ENCODE measurements around the gene WDR5. TPM values are rescaled to one million over a fixed set of nuclear protein-coding genes. Genes with fewer than 3 reads are reported as not detected.

WDR5 gene
- total RNA-seq, 2 donors from 2014 or later, result 26.7 to 48.1 TPM

DNA sequence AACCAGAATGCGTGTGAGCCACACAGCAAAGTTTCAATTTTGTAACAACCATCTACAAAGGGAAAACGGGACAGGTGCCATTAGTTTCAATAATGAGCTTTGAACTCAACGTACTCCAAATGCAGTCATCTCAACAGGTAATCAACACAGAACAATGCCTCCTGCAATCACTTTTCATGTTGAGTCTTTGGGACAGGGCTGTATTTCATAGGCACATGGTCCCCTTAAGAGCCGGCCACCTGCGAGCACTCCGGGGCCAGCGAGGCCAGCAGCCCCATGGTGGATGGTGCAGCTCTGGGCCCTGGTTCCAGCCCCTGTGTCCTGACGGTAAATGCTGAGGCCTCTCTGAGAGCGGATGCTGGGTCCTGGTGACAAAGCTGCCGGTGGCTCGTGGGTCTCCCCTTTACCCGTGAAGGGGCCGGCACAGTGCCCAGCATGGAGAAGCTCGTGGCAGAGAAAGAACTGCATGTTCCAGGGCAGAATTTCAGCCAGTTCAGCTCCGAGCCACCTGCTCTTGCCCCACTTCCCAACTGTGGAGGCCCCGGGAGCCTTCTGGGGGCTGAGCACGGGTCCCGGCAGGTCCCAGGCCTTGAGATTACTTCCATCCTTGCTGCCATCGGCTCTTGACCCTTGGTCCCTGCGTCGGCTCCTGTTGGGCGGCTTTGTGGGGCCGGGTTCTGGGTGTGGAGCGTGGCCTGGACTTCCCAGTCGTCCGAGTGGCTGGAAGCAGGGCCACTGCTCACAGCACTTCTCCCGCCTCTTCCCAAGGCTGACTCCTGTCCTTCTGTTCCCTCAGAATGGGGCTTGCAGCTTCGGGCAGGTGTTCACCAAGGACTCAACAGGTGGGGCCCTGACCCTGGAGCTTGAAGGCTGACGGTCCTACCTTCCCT, 54.6 kb downstream of the WDR5 start:
- no peaks in the 10 kb centered on the region for H3K36me3 Mint-ChIP-seq (ENCODE audit: low read depth)
- H3K4me1 Mint-ChIP-seq, result peaks cover 10% of the 10 kb centered on the region
- no peaks in the 10 kb centered on the region for H3K27me3 Mint-ChIP-seq
- ATAC-seq (replicated peaks), result no peak
- no peak overlapping the region for H3K4me3 Mint-ChIP-seq
- no peak overlapping the region for H3K27ac Mint-ChIP-seq
- no peaks in the 10 kb centered on the region for H3K9me3 Mint-ChIP-seq

DNA sequence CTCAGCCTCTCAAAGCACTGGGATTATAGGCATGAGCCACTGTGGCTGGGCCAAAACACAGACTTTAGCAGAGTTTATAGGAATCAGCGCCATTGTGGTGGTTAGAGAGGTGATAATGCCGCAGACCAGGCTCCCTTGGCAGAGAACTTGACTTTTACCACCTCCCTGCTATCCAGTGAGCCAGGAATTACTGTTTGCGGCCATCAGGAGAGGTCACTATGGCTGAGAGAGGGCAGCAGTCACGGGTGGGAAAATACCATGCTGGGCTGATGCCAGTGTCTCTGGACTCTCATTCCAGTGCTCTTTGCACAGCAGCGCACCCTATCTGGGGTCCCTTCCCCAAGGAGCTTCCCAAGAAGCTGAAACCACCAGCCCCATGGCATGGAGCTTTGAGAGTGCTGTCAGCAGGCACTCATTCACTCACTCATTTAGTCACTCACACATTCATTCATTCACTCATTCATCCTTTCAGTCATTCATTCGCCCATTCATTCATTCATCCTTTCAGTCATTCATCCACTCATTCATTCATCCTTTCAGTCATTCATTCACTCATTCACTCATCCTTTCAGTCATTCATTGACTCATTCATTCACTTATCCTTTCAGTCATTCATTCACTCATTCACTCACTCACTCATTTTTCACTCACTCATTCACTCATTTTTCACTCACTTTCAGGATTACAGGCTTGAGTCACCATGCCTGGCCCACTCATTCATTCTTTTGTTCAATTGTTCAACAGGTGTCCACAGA, 55.8 kb downstream of the WDR5 start:
- H3K4me3 Mint-ChIP-seq, result no peak overlapping the region
- peak; percentile 73 for ATAC-seq (replicated peaks)

DNA sequence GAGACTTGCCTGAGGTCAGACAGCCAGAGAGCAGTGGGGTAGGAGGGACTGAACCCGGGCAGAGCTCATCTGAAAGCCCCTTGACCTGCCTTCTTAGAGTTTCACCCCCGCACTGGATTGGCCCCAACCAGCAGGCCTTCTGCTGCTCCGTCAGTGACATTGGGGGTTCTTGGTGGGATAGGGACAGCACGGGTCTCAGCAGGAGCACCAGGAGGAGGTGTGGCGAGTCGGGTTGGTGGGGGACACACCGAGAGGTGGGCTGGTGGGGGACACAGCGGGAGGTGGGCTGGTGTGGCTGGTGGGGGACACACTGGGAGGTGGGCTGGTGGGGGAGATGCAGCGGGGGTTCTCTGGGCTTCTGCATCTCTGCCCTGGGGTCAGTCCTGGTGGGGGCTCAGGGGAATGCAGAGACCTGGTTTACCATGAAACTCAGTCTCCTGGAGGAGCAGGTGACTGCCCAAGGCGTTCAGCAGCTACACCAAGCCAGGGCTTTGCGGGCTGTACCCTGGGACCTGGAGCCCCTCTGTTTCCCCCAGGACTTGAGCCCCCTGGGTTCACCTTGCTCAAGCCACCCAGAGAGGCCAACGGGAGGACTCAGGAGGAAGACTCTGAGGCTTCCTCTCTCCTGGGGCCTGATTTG, 56.5 kb downstream of the WDR5 start:
- H3K9me3 Mint-ChIP-seq, result no peaks in the 10 kb centered on the region
- ATAC-seq (replicated peaks), result no peak
- peaks cover 15% of the 10 kb centered on the region for H3K4me1 Mint-ChIP-seq
- H3K27me3 Mint-ChIP-seq, result no peaks in the 10 kb centered on the region
- H3K4me3 Mint-ChIP-seq, result no peak overlapping the region
- H3K27ac Mint-ChIP-seq, result no peak overlapping the region
- no peaks in the 10 kb centered on the region for H3K36me3 Mint-ChIP-seq (ENCODE audit: low read depth)

More for the DNA sequence above, 55.8 kb downstream of the WDR5 start:
- no peaks in the 10 kb centered on the region for H3K9me3 Mint-ChIP-seq
- H3K36me3 Mint-ChIP-seq (ENCODE audit: low read depth), result no peaks in the 10 kb centered on the region
- H3K27me3 Mint-ChIP-seq, result no peaks in the 10 kb centered on the region
- H3K27ac Mint-ChIP-seq, result no peak overlapping the region
- H3K4me1 Mint-ChIP-seq, result peaks cover 11% of the 10 kb centered on the region

DNA sequence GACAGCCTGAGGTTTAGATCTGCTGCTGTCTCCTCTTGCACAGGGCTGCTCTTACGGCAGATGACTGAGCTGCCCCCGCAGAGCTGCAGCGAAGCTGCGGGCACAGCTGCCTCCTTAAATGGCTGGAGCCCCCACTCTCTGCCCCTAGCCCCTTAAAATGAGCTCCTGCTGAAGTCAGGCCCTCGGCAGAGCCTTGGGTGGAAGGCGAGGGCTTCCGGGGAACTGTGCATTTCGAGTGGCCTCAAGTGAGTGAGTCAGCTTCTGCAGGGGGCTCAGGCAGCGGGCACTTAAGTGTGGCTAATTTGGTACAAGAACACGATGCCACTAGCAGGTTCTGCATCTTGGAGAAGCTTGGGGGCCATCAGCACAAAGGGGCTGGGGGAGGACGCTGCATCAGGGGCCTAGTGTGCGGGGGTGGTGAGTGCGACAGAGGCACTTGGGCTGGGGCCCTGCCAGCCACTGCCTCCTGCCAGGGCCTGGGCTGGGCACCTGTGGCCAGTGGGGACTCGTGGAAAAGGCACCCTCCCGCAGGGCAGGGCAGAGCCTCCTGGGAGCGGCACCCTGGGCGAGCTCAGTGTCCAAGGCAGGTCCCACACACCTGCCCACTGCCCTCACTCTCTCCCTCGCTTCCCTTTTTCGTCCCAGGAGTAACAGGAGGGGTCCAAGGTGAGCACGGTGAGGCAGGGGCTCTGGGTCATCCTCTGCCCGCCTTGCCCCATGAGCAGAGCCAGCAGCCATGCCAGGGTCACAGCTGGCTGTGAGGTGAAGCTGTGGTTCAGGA, 57.3 kb downstream of the WDR5 start:
- H3K27ac Mint-ChIP-seq, result no peak overlapping the region
- peaks cover 15% of the 10 kb centered on the region for H3K4me1 Mint-ChIP-seq
- ATAC-seq (replicated peaks), result no peak
- H3K4me3 Mint-ChIP-seq, result no peak overlapping the region
- no peaks in the 10 kb centered on the region for H3K36me3 Mint-ChIP-seq (ENCODE audit: low read depth)
- no peaks in the 10 kb centered on the region for H3K9me3 Mint-ChIP-seq
- no peaks in the 10 kb centered on the region for H3K27me3 Mint-ChIP-seq

DNA sequence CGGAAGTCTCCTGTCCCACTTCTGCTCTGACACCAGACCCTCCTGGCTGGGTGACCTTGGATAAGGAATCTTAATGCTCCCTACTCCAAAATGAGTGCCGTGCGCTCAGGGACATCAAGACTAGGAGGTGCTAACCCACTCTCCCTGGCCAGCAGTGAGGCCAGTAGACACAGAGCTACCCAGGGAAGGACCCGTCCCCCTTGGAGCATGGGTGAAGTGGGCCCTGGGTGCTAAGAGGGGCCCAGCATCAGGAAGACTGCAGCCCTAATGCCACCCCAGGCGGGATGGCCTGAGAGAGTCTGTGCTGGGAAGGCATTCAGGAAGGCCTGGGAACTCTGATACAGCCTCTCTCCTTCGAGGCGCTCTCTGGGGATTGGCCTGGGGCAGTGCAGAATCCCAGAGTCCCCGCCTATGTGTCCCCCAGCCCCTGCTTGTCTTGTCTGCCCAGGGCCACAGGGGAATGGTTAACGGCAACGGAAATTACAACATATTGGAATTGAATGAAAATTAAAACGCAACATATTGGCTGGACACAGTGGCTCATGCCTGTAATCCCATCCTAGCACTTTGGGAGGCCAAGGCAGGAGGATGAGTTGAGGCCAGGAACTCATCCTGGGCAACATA, 58.1 kb downstream of the WDR5 start:
- Mint-ChIP-seq H3K4me1 (peaks cover 20% of the 10 kb centered on the region), H3K4me3 (no peak overlapping the region), H3K27ac (no peak overlapping the region), H3K9me3 (no peaks in the 10 kb centered on the region), H3K36me3 (ENCODE audit: low read depth) (no peaks in the 10 kb centered on the region), H3K27me3 (no peaks in the 10 kb centered on the region)
- no peak for ATAC-seq (replicated peaks)

DNA sequence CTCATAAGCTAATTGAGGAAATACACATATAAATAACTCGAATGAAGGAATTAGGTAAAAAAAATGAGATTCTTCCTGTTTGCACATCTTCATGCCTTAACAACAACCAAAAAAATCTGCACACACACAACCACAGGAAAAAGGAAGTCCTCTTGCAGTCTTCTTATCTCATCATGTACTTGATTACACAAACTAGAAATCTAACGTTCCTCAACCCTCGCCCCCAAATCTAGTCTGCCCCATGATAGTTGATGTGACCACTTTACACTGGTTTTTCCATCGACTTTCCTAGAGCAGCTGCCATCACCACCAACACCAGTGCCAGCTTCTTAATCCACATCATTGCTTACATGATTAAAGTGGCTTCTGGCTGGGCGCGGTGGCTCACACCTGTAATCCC, 59.7 kb downstream of the WDR5 start:
- Mint-ChIP-seq H3K4me1 (peaks cover 20% of the 10 kb centered on the region), H3K9me3 (no peaks in the 10 kb centered on the region), H3K27me3 (no peaks in the 10 kb centered on the region), H3K36me3 (ENCODE audit: low read depth) (no peaks in the 10 kb centered on the region), H3K27ac (no peak overlapping the region), H3K4me3 (no peak overlapping the region)
- ATAC-seq (replicated peaks), result no peak

DNA sequence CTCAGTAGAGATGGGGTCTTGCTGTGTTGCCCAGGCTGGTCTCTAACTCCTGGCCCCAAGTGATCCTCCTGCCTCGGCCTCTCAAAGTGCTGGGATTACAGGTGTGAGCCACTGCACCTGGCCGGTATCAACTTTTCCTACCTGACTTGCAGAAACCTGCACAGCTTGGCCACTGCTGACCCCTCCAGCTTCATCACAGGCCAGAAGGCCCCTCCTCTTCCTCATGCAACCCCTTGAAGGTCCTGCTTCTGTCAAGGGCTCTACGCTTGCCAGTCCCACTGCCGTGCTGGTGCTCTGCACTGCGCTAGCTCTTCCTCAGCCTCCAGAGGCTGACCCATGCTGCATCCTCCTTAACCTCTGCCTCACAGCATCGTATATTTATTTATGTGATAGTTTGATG, 61.0 kb downstream of the WDR5 start:
- H3K36me3 Mint-ChIP-seq (ENCODE audit: low read depth), result no peaks in the 10 kb centered on the region
- H3K4me3 Mint-ChIP-seq, result no peak overlapping the region
- no peaks in the 10 kb centered on the region for H3K27me3 Mint-ChIP-seq
- peaks cover 17% of the 10 kb centered on the region for H3K4me1 Mint-ChIP-seq
- H3K27ac Mint-ChIP-seq, result no peak overlapping the region
- no peak for ATAC-seq (replicated peaks)
- H3K9me3 Mint-ChIP-seq, result no peaks in the 10 kb centered on the region

DNA sequence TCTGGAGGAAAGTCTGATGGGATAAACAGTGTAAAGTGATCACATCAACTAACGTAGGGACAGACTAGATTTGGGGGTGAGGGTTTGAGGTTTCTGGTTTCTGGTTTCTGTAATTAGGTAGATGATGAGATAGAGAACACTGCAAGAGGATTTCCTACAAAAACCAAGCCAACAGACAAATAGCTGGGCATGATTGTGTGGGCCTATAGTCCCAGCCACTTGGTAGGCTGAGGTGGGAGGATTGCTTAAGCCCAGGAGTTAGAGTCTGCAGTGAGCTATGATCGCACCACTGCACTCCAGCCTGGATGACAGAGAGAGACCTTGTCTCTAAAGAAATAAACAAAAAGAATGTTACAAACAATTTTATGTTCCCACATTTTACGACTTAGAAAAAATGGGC, 62.9 kb downstream of the WDR5 start:
- H3K4me3 Mint-ChIP-seq, result no peak overlapping the region
- H3K4me1 Mint-ChIP-seq, result peaks cover 15% of the 10 kb centered on the region
- no peaks in the 10 kb centered on the region for H3K36me3 Mint-ChIP-seq (ENCODE audit: low read depth)
- H3K27me3 Mint-ChIP-seq, result no peaks in the 10 kb centered on the region
- peaks cover 2% of the 10 kb centered on the region for H3K9me3 Mint-ChIP-seq
- H3K27ac Mint-ChIP-seq, result no peak overlapping the region
- ATAC-seq (replicated peaks), result no peak

DNA sequence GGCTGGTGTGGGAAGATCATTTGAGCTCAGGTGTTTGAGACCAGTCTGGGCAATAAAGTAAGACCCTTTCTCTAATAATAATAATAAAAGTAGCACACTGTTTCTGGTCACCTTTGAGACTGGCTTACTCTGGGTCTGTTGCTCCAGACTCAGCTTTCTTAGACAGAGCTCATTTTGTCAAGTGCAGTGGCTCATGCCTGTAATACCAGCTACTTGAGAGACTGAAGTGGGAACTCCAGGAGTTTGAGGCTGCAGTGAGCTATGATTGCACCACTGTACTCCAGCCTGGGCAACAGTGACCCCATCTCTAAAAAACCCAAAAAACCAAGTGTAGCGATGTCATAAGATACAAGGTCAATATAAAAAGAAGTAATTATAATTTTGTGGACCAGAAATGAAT, 64.8 kb downstream of the WDR5 start:
- no peaks in the 10 kb centered on the region for H3K27me3 Mint-ChIP-seq
- H3K36me3 Mint-ChIP-seq (ENCODE audit: low read depth), result no peaks in the 10 kb centered on the region
- no peak for ATAC-seq (replicated peaks)
- H3K27ac Mint-ChIP-seq, result no peak overlapping the region
- peaks cover 10% of the 10 kb centered on the region for H3K4me1 Mint-ChIP-seq
- no peak overlapping the region for H3K4me3 Mint-ChIP-seq
- peaks cover 4% of the 10 kb centered on the region for H3K9me3 Mint-ChIP-seq

DNA sequence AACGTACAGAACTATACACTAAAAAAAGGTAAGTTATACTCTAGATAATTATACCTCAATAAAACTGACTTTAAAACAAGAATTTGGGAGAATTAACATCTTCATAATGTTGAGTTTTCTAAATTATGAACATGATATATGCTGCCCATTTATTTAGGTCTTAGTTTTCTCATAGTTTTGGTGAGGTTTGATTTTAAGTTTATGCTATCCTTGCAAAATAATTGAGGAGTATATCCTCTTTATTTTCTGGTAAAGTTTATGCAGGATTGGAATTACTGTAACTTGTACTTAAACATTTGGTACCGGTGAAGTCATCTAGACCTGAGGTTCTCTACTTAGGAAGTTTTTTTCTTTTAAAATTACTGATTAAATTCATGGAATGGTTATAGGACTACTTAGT, 67.3 kb downstream of the WDR5 start:
- H3K27ac Mint-ChIP-seq, result no peak overlapping the region
- ATAC-seq (replicated peaks), result no peak
- no peaks in the 10 kb centered on the region for H3K27me3 Mint-ChIP-seq
- H3K4me3 Mint-ChIP-seq, result no peak overlapping the region
- H3K4me1 Mint-ChIP-seq, result peaks cover 5% of the 10 kb centered on the region
- no peaks in the 10 kb centered on the region for H3K36me3 Mint-ChIP-seq (ENCODE audit: low read depth)
- peaks cover 4% of the 10 kb centered on the region for H3K9me3 Mint-ChIP-seq

DNA sequence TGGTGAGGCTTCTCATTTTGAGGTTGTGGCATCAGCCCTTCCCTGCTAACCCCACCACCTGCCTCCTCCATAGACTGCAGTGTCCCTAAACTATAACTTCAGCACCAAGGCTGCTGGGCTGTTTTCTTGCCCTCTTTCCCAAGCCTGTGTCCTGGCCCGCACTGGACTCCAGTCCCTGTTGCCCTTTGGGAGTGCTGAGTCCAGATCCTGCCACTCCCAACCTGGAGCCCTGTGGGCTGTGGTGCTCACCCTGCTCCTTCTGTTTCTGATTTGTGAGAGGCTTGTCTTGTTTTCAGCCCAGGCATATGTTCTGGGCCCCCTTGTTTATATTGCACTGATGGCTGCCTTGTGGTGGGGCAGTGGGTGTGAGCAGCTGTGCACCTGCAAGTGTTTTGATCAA, 68.2 kb downstream of the WDR5 start:
- Mint-ChIP-seq H3K36me3 (ENCODE audit: low read depth) (no peaks in the 10 kb centered on the region), H3K9me3 (peaks cover 4% of the 10 kb centered on the region), H3K4me1 (no peaks in the 10 kb centered on the region), H3K27me3 (no peaks in the 10 kb centered on the region), H3K27ac (no peak overlapping the region), H3K4me3 (no peak overlapping the region)
- no peak for ATAC-seq (replicated peaks)

DNA sequence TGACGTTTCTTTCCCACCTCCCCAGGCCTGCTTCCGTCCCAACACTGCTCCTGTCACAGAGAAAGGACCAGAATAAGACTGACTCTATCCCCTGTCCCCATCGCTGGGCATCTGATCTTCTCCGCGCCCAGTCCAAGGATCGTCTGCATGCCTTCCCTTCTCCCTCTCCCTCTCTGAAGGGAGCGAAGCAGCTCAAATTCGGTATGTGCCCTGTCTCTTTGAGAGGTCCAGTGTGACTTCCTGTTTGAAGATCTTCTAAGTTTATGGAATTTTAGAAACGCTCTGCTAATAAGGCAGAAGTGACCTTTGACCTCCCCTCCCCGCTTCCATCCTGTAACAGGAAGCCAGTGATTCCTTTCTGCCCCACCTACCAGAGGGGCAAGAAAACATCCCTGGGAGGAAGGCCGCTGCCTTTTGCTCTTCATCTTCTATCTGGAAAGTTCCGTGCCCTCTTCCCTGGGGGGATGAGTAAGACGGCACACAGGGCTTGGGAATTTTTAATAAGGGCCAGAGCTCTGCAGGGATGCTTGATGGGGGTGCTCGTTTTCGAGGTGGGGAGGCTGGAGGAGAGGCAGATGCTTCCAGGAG, 69.2 kb downstream of the WDR5 start:
- H3K27me3 Mint-ChIP-seq, result no peaks in the 10 kb centered on the region
- H3K9me3 Mint-ChIP-seq, result peaks cover 4% of the 10 kb centered on the region
- no peak overlapping the region for H3K27ac Mint-ChIP-seq
- ATAC-seq (replicated peaks), result no peak
- H3K36me3 Mint-ChIP-seq (ENCODE audit: low read depth), result no peaks in the 10 kb centered on the region
- H3K4me1 Mint-ChIP-seq, result no peaks in the 10 kb centered on the region
- no peak overlapping the region for H3K4me3 Mint-ChIP-seq

DNA sequence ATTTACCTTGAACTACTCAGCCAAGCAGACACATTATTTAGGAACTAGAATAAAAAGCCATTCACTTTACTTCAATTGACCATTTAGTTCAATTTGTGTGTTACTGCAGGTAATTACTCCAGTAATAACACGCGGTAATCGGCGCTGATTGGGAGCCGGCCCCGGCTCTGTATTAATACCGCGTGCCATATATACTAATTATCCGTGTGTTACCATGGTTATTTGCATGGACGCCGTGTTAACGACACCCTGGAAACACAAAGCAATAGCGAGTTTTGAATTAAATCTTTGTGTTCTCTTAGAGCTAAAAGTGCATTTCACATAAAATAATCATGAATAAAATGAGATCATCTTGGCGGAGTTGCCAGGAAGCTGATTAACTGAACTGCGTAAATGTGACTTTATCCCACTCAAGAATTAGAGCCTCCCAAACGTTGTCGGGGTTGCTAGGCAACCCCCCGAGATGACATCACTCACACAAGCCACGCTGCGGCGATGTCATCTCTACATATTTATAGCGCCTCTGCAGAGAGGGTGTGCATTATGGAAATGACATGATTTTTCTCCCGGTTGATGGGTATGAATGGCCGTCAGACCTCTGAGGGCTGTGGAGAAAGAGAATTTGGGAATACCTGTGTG, 69.9 kb downstream of the WDR5 start:
- Mint-ChIP-seq H3K27ac (no peak overlapping the region), H3K9me3 (peaks cover 4% of the 10 kb centered on the region), H3K36me3 (ENCODE audit: low read depth) (no peaks in the 10 kb centered on the region), H3K27me3 (no peaks in the 10 kb centered on the region), H3K4me1 (no peaks in the 10 kb centered on the region), H3K4me3 (no peak overlapping the region)
- ATAC-seq (replicated peaks), result no peak
